ENCODE data around the gene TRIM74.
"Not testable (repeated sequence)": the region's sequence is repeated elsewhere in the genome, so short reads cannot be mapped to it uniquely, and the experiment has no call there.

TRIM74 gene

GRCh38 chr7:72968980-72969516, at the start of gene TRIM74:
TRIM74 (minus strand) TSS chr7:72969466; CDS start chr7:72966157, 3,309 bp downstream.
- not testable (repeated sequence) for DNase-seq

- DNase-seq: not testable (repeated sequence)
These were observed 37.2 kb upstream of the TRIM74 start for GRCh38 chr7:73006491-73006890.

GRCh38 chr7:73005693-73006447, 36.6 kb upstream of the TRIM74 start:
- DNase-seq: not testable (repeated sequence)

GRCh38 chr7:73005356-73005692, 36.1 kb upstream of the TRIM74 start:
- not testable (repeated sequence) for DNase-seq

- DNase-seq: not testable (repeated sequence)
These were observed 28.7 kb upstream of the TRIM74 start for GRCh38 chr7:72997887-72998468.

GRCh38 chr7:72997447-72997846, 28.2 kb upstream of the TRIM74 start:
- not testable (repeated sequence) for DNase-seq

- DNase-seq: not testable (repeated sequence)
These were observed 26.2 kb upstream of the TRIM74 start for GRCh38 chr7:72995484-72995883.

GRCh38 chr7:72990146-72990913, 21.1 kb upstream of the TRIM74 start:
- DNase-seq: not testable (repeated sequence)

GRCh38 chr7:72982084-72982483, 12.8 kb upstream of the TRIM74 start:
- not testable (repeated sequence) for DNase-seq

- not testable (repeated sequence) for DNase-seq
These were observed 11.1 kb upstream of the TRIM74 start for GRCh38 chr7:72980382-72980781.

GRCh38 chr7:72976434-72976833, 7.2 kb upstream of the TRIM74 start:
- not testable (repeated sequence) for DNase-seq

GRCh38 chr7:72975656-72976286, 6.5 kb upstream of the TRIM74 start:
- not testable (repeated sequence) for DNase-seq

- not testable (repeated sequence) for DNase-seq
These were observed 5.5 kb upstream of the TRIM74 start for GRCh38 chr7:72974781-72975180.

GRCh38 chr7:72971505-72971904, 2.2 kb upstream of the TRIM74 start:
- not testable (repeated sequence) for DNase-seq

- not testable (repeated sequence) for DNase-seq
These were observed 422 bp upstream of the TRIM74 start for GRCh38 chr7:72969688-72970087.

GRCh38 chr7:72966892-72967291, 2.4 kb downstream of the TRIM74 start:
- not testable (repeated sequence) for DNase-seq

GRCh38 chr7:72965186-72965975, 3.9 kb downstream of the TRIM74 start:
- DNase-seq: not testable (repeated sequence)

- DNase-seq: not testable (repeated sequence)
These were observed 6.2 kb downstream of the TRIM74 start for GRCh38 chr7:72963056-72963455.

- DNase-seq: not testable (repeated sequence)
These were observed 8.0 kb downstream of the TRIM74 start for GRCh38 chr7:72961346-72961650.

GRCh38 chr7:72960626-72961345, 8.5 kb downstream of the TRIM74 start:
- not testable (repeated sequence) for DNase-seq

- not testable (repeated sequence) for DNase-seq
These were observed 9.2 kb downstream of the TRIM74 start for GRCh38 chr7:72960029-72960428.
